SW480 (cell line): ENCODE measurements around the gene UBL3.

Source experiments
- DNase-seq: peaks from one replicate; pipeline ENCODE4 v3.0.0-alpha.2; 2016; ENCODE audit warnings: low spot score

Gene UBL3

GRCh38 chr13:29754473-29754806, 96.0 kb downstream of the UBL3 start:
- DNase-seq = peak; percentile 27

- no peak for DNase-seq
Observed at GRCh38 chr13:29753618-29754472, 96.6 kb downstream of the UBL3 start.

GRCh38 chr13:29752175-29752574, 98.2 kb downstream of the UBL3 start:
- no peak for DNase-seq

- no peak for DNase-seq
Observed at GRCh38 chr13:29750183-29750530, 100.3 kb downstream of the UBL3 start.

GRCh38 chr13:29749401-29750182, 100.8 kb downstream of the UBL3 start:
- DNase-seq = no peak

GRCh38 chr13:29748097-29748496, 102.3 kb downstream of the UBL3 start:
- DNase-seq = no peak

GRCh38 chr13:29746148-29746677, 104.2 kb downstream of the UBL3 start:
- no peak for DNase-seq

GRCh38 chr13:29745704-29746103, 104.7 kb downstream of the UBL3 start:
- DNase-seq = no peak

- DNase-seq = no peak
Observed at GRCh38 chr13:29743201-29743786, 107.1 kb downstream of the UBL3 start.

GRCh38 chr13:29740961-29741360, 109.5 kb downstream of the UBL3 start:
- DNase-seq = no peak

GRCh38 chr13:29737061-29737460, 113.4 kb downstream of the UBL3 start:
- DNase-seq = no peak

- peak; percentile 41 for DNase-seq
Observed at GRCh38 chr13:29733147-29733611, 117.2 kb downstream of the UBL3 start.

GRCh38 chr13:29730253-29730652, 120.2 kb downstream of the UBL3 start:
- no peak for DNase-seq

- no peak for DNase-seq
Observed at GRCh38 chr13:29722415-29722814, 128.0 kb downstream of the UBL3 start.

GRCh38 chr13:29721766-29722165, 128.7 kb downstream of the UBL3 start:
- no peak for DNase-seq

- no peak for DNase-seq
Observed at GRCh38 chr13:29718694-29719093, 131.7 kb downstream of the UBL3 start.

GRCh38 chr13:29716493-29716892, 133.9 kb downstream of the UBL3 start:
- no peak for DNase-seq
